ENCODE results near the gene LRRC28. TPM values are rescaled to one million over a fixed set of nuclear protein-coding genes. Genes with fewer than 3 reads are reported as not detected.

The LRRC28 gene
- 13.0 and 15.9 TPM in 2 replicates for total RNA-seq (2014; rRNA removed; shearing (Covaris generic))

DNA sequence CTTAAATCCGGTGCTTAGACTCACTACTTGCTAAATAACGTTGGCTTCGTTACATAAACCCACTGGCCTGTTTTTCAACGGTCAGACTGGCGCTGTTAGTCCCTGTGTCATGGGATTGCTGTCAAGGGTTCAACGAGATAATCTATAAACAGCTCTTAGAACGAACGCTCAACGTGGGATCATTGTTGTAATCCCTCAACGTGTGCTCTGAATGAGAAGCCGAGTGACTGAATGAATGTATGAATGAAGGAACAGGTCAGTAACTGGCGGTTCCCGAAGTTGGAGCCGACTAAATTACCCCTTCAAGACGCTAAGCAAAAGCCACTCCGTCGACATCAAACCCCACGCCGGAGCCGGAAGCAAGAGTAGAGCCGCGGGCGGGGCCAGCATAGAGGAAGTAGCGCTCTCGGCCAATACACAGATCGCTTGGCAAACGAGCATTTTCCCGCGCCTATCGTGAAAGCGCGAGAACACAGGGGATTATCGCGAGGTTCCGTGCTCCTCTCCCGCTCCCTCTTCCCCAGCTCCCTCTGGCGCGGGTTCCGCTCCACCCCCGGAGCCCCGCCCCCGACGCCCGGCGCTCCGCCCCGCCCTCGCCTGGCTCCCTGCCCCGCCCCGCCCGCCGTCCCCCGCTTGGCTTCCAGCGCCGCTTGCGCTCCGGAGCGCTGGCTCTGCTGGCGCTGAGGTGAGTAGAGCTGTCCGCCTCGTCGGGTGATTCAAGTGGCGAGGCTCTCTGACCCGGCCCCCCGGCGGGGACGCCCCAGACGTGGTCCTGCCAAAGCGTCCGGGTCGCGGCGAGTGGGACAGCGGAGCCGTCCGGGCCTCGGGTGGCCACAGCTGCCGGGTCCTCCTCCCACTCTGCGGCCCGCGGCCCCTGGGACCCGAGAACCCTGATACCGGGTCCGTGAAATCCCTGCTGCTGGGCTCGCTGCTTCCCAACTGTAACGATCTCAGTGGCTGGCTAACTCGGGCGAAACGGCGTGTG, at the start of gene LRRC28:
LRRC28 (plus strand) TSS at position 625 of the 985 bp plus-strand sequence. CDS start 4,477 bp downstream, outside the sequence.

DNA sequence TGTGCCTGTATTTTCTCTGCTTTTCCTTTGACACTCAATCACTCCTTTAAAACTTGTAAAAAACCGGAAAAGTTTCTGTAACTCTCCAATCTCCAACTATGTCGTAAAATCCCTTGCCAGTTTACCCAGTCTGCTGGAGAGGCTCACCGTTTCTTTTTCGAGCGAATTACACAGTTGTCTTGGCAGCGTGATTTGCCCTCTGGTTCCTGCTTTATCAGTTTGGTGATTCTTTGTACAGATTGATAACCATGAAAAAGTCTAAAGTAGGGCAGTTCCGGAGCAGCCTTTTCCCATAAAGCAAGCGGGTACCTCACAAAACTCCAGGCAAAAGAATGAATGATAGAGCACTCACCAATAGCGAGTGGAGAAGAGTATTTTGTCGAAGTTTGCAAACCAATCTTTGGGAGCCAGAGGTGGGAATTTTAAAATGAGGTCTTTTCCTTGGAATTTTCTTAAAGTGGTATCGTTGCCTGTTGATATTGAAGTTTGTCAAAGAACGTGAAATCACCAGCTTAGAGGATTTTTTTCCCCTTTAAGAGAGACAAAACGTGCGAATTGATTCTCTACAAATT, 1.9 kb upstream of the LRRC28 start, which contains the start of gene TTC23:
TTC23 (minus strand) TSS at position 312 of the 572 bp plus-strand sequence. CDS start 20,869 bp downstream, outside the sequence.

Other genes starting within 250 kb of the LRRC28 start
- gene PGPEP1L, start 243.7 kb upstream of the LRRC28 start, total RNA-seq (2014; rRNA removed; shearing (Covaris generic)), result not detected in 2 replicates
- 21.6 and 24.0 TPM in 2 replicates for gene SYNM, start 146.4 kb upstream of the LRRC28 start, total RNA-seq (2014; rRNA removed; shearing (Covaris generic))
- 11.4 and 11.6 TPM in 2 replicates for gene TTC23, start 1.9 kb upstream of the LRRC28 start, total RNA-seq (2014; rRNA removed; shearing (Covaris generic))